M059J (cell line): ENCODE measurements around the gene OSBPL9. TPM values are rescaled to one million over a fixed set of nuclear protein-coding genes. Genes with fewer than 3 reads are reported as not detected.
"Not testable (repeated sequence)": the region's sequence is repeated elsewhere in the genome, so short reads cannot be mapped to it uniquely, and the experiment has no call there.

Experiments used
- DNase-seq: peaks from one replicate; pipeline ENCODE4 v3.0.0-alpha.2; 2012; ENCODE audit warnings: low read depth
- total RNA-seq: library from RNA; depleted of rRNA; stranded (reverse); fragments of >200 nt; shearing (Covaris generic); gene quantifications from 2 replicates; pipeline ENCODE4 v1.2.3, GENCODE V29; 2014; rRNA removed

The OSBPL9 gene
- total RNA-seq, 1 experiment from 2014 or later: 109 TPM

GRCh38 chr1:51780927-51781326 is 164.0 kb downstream of the OSBPL9 start:
- no peak for DNase-seq

GRCh38 chr1:51784997-51785421 is 168.1 kb downstream of the OSBPL9 start:
- DNase-seq: no peak

GRCh38 chr1:51788938-51789337 is 172.0 kb downstream of the OSBPL9 start:
- peak; percentile 34 for DNase-seq

GRCh38 chr1:51789342-51789741 is 172.4 kb downstream of the OSBPL9 start:
- DNase-seq: no peak

GRCh38 chr1:51790385-51790784 is 173.5 kb downstream of the OSBPL9 start:
- no peak for DNase-seq

- no peak for DNase-seq
These were observed 175.0 kb downstream of the OSBPL9 start for GRCh38 chr1:51791888-51792287.

GRCh38 chr1:51792864-51793263 is 176.0 kb downstream of the OSBPL9 start:
- DNase-seq: peak; percentile 71

GRCh38 chr1:51794260-51794659 is 177.4 kb downstream of the OSBPL9 start:
- no peak for DNase-seq

GRCh38 chr1:51794868-51795267 is 178.0 kb downstream of the OSBPL9 start:
- DNase-seq: no peak

- DNase-seq: no peak
These were observed 182.5 kb downstream of the OSBPL9 start for GRCh38 chr1:51799372-51799771.

- DNase-seq: no peak
These were observed 197.6 kb downstream of the OSBPL9 start for GRCh38 chr1:51814513-51814912.

GRCh38 chr1:51818487-51818886 is 201.6 kb downstream of the OSBPL9 start:
- no peak for DNase-seq

- DNase-seq: not testable (repeated sequence)
These were observed 202.1 kb downstream of the OSBPL9 start for GRCh38 chr1:51819021-51819420.

GRCh38 chr1:51819810-51820209 is 202.9 kb downstream of the OSBPL9 start:
- no peak for DNase-seq

- DNase-seq: peak; percentile 20
These were observed 212.2 kb downstream of the OSBPL9 start for GRCh38 chr1:51829058-51829457.

- DNase-seq: peak; percentile 54
These were observed 216.8 kb downstream of the OSBPL9 start for GRCh38 chr1:51833700-51834099.

GRCh38 chr1:51837243-51837642 is 220.4 kb downstream of the OSBPL9 start:
- DNase-seq: no peak

Other genes starting within 250 kb of the OSBPL9 start
- gene EPS15, start 97.8 kb upstream of the OSBPL9 start, total RNA-seq: 28.0 and 46.1 TPM in 2 replicates